GM18498 (cell line): ENCODE results near the gene LIMD2.

Source experiments
- ATAC-seq: cut with Tn5 transposase; IDR thresholded peaks from one replicate; pipeline ENCODE4 v1.9.1; 2021; ENCODE audit warnings: mild to moderate bottlenecking, moderate library complexity; ENCODE audit not compliant: unreplicated experiment

Gene LIMD2

DNA sequence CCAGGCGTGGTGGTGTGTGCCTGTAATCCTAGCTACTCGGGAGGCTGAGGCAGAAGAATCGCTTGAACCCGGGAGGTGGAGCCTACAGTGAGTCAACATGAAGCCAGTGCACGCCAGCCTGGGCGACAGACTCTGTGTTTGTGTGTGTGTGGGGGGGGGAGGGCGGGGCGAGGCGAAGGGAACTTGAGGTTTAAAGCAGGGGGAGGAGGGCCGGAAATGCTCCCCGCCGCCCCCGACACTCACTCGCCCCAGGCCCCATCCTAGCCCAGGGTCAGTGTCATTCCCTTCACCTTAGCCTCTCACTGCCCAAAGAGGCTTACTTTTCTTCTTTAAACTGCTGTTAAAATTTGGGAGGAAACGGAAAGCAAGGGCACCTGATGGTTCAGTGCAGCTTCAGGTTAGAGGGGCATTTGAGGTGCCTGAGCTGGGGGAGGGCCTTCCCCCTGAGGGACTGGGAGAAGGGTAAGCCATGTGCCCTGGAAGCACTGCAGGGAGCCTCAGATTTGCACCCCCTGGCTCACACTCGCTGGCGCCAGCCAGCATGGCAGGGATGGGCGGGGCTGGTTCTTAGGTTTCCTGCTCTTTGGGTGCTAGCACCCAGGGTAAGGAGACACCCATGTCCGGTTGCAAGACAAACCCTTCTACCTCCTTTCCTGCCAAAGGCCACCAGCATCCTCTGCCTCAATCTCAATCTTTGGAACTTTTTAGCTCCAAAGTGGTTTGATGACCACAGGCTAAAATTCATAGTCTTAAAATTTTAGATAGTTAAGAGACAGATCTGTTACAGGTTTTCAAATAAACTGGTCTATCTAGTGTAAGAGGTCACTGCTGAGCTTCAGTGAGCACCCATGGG is 2.2 kb upstream of the LIMD2 start:
- ATAC-seq = no peak

- no peak for ATAC-seq
Measured at GRCh38 chr17:63701456-63701820, 1.5 kb upstream of the LIMD2 start.

- ATAC-seq = no peak
Measured at GRCh38 chr17:63700528-63701455, 867 bp upstream of the LIMD2 start.

GRCh38 chr17:63698886-63699637 is 863 bp downstream of the LIMD2 start:
- ATAC-seq = peak; percentile 30

DNA sequence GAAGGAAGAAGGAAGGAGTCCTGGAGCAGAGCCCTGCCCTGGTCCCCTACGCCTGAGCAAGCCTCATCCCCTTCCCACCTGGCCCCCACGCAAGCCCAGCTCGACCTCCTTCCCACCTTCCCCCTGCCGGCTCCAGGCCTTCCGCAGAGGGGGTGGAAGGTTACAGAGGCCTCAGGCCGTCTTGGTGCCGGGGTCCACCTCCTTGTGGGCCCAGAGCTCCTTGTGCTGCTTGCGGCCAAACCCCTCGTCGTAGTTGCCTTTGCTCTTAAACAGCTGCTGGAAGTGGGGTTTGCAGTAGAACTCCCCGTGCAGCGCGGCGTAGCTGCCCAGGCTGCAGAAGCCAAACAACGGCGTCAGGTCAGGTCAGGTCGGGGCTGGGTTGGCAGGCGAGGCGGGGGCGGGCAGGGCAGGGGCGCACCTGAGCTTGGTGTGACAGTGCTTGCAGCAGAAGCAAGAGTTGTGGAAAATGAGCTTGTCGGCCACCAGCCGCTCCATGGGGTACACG is 1.5 kb downstream of the LIMD2 start:
- ATAC-seq = no peak

DNA sequence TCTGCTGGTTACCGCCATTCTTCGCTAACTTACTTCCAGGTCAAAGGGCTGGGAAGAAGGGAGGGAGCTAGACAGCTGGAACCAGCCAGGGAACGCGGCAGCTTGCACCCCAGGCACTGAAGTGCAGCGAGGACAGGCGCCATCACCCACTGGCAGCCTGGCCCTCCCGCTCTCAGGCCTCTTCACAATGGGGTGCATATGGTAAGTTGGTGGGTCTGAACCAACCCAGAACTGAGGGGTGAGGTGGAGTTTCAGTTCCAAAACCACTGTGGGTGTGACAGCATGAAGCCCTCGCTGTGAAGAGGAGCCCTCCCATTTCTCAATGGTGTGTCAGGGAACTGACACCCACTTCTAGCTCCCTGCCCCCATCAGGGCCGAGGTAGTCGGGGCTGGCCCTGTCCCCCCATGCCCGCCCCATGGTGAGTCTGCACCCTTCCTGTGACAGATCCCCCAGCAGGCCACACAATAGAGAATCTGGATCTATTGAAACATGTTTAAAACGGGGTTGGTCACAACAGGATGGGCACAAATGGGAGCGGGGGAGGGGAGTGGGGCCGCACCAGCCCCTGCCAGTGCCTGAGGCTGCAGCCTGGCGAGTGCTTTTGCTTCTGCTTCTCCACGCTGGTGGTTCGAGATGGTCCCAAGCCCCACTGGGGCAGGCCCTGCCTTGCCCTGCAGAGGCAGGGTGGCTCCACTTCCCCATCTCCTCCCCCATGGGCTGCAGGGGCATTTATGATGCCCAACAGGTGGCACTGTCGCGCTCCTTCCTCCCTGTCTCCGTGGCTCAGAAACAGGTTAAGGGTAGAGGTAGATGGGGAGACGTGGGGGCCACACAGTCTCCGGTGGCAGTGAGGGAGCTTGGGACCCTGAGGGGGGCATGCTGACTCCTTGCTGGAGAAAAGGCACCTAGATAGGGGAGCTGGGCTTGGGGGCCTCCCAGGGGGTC is 2.3 kb downstream of the LIMD2 start:
- peak; percentile 34 for ATAC-seq

DNA sequence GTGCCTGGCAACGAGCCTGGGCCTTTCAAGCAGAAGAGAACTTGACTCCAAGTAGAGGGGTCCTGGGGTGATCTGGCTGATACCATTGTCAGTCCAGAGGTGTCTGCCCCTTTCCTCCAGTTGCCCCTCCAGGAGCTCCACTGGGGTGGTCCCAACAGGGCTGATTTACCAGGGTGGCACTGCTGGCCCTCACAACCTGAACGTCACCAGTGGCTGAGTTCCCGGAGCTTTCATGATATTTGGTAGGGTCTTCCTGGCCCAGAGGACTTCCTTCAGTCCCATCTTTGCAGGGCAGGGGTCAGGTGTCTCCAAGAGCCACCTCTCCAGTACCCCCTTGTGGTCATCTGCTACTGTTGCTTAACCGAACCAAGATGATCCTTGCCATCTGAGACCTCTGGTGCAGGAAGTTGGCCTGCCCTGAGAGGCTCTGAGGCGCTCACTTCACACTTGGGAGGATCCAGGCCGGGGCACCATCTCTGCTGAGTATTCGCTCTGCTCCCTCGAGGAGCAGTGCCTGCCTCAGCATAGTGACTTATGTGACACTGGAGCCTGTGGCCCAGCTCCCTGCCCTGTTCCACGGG is 3.5 kb downstream of the LIMD2 start:
- no peak for ATAC-seq

DNA sequence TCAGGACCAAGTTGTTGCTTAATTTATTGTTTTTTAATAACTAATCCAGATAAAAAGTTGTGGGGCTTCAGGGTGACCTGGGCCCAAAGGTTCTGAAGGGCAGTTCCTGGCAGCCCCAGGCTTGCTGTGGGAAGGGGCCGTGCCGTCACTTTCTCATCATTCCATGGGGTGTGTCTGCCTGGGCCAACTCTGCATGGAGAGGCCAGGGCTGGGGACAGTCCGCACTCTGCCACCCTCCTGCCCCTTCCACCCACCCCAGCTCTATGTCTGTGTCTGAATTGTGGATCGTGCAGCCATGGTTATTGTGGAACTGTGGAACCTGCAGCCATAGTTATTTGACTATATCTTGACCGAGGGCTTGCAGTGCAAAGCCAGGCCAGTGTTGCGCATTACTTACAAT is 4.0 kb downstream of the LIMD2 start:
- no peak for ATAC-seq

- no peak for ATAC-seq
Measured at GRCh38 chr17:63694950-63695773, 4.8 kb downstream of the LIMD2 start.

DNA sequence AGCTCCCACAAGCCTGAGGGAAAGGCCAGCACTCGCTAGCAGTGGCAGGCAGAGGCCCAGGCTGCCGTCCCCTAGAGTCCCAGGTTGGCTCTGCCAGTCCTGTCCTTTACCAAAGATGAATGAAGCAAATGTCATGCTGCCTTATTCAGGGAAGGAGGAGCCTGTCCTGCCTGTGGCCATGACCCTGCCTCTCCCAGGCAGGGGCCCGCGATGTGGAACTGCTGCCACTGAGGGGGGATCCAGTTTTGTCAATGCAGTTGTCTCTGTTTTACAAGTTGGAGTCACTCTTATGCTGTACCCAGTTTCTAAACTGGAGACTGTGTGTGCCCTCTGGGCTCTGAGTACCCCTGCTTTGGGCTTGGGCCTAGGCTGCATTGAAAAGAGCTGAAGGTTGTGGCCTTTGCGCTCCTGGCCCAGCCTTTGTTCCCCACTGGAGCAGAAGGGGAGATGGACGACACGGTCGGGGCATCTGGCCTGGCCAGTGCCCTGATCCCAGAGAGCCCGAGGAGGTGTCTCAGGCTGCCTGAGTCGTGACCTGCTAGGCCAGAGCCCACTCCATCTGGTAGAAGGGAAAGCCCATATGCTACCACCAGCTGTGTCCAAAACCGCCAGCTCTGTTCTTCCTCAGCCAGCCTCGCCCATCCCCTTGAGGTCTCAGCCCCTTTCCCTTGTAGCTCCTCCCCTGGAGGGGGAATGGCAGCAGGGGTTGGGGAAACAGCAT is 5.5 kb downstream of the LIMD2 start:
- no peak for ATAC-seq

DNA sequence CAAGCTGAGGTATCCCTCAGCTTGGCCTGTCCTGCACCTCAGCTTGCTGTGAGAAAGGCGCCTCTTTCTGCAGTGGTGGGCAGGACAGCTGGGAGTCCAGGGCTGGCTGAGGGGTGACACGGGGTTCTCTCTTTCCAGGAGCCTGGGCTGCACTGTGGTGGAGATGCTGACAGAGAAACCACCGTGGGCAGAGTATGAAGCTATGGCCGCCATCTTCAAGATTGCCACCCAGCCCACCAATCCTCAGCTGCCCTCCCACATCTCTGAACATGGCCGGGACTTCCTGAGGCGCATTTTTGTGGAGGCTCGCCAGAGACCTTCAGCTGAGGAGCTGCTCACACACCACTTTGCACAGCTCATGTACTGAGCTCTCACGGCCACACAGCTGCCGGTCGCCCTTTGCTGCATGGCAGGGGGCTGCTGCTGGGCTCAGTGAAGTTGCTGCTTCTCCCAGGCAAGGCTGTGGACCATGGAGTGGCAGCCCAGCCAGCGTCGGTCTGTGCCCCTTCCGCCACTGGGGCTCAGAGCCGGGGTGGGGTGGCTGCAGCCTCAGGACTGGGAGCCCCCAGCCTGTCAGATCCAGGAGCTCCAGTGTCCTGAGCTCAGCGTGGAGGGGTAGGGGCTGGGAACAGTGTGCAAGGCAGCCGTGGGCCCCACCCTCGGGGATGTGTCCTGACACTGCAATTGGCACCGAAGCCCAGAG is 6.4 kb downstream of the LIMD2 start:
- ATAC-seq = no peak

- no peak for ATAC-seq
Measured at GRCh38 chr17:63692195-63692816, 7.6 kb downstream of the LIMD2 start.

DNA sequence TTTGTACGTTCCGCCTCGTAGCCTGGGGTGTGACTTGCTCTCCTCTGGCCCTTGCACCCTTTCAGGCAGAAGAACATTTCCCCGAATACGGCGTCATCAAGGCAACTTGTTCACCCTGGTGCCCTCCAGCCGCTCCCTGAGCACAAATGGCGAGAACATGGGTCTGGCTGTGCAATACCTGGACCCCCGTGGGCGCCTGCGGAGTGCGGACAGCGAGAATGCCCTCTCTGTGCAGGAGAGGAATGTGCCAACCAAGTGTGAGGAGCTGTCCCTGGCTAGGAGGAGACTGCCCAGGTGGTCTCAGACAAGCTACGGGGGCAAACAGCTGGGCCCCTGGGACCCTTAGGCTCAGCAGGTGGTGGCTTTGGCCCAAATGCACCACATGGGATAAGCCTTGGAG is 10.4 kb downstream of the LIMD2 start:
- no peak for ATAC-seq

- ATAC-seq = no peak
Measured at GRCh38 chr17:63688396-63689020, 11.4 kb downstream of the LIMD2 start.

DNA sequence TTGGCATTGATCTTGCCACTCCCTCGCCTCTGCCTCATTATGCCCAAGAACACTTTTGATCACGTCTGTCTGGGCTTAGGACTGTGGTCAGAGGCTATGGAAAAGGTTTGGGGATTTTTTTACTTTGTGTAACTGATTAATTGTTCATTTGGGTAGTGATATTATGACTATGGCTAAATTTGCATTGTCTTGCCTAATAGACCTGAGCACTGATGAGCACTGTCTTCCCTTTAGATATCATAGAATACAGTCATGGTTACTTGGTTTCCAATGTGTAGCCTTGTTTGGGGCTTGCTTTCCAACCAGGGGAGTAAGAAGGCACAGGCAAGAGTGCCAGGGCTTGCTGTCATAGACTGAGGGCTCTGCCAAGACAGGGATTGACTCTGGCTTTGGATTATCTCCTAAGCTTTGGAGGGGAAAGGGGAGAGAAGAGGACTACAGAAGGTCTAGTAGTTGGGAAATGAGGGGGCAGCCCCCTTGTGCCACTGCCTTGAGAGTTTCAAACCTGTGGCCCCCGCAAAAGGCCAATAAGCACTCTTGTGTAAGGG is 13.7 kb downstream of the LIMD2 start:
- no peak for ATAC-seq

GRCh38 chr17:63685578-63685977 is 14.3 kb downstream of the LIMD2 start:
- no peak for ATAC-seq
